ENCODE measurements around the gene RNF20.

RNF20 gene

DNA sequence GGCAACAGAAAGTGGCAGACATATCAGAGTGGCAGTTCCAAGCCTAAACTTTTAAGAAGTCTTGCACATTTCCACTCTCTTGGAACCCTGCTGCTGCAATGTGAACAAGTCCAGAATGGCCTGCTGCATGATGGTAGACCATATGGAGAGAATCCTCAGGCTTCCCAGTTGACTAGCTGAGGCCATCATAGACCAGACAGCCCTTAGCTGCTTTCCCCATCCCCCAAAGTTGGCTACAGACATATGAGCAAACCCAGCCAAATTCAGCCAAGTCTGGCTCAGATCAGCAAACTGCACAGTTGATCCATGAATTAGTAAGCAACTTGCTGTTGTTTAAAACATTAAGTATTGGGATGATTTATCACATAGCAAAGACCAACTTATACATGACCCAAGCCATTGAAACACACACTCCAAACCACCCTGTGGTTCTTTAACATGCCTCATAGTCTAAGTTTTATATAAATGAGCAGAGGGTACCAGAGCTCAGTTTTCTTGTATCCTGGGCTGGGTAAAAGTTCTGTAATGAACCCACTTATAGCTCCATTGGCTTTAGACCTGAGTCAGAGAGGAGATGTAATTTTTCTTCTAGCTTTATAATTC lies 41.2 kb downstream of the RNF20 start:
- Histone ChIP-seq H4K20me1 (ENCODE audit: low read depth, low read length) (no peaks in the 10 kb centered on the region), H3K27me3 (ENCODE audit: low read length) (no peaks in the 10 kb centered on the region), H3K36me3 (ENCODE audit: low read length) (no peaks in the 10 kb centered on the region), H3K9me2 (replicated peaks; ENCODE audit: insufficient read depth, low read length) (no peaks in the 10 kb centered on the region), H3F3A (ENCODE audit: insufficient read depth) (no peaks in the 10 kb centered on the region), H2AFZ (ENCODE audit: low read depth, low read length, severe bottlenecking) (no peak overlapping the region), H3K79me2 (ENCODE audit: insufficient read depth, low read length) (no peaks in the 10 kb centered on the region), H3K9ac (ENCODE audit: low read length) (no peak overlapping the region), H3K9me3 (ENCODE audit: insufficient read depth, low read length) (no peaks in the 10 kb centered on the region), H3K4me2 (ENCODE audit: low read depth, low read length, poor library complexity, severe bottlenecking) (no peak overlapping the region), H3K4me3 (ENCODE audit: insufficient read depth, low read length, poor library complexity, severe bottlenecking) (no peak overlapping the region), H3K27ac (ENCODE audit: low read depth, low read length) (no peak overlapping the region)
- TF ChIP-seq, protein P1, sequence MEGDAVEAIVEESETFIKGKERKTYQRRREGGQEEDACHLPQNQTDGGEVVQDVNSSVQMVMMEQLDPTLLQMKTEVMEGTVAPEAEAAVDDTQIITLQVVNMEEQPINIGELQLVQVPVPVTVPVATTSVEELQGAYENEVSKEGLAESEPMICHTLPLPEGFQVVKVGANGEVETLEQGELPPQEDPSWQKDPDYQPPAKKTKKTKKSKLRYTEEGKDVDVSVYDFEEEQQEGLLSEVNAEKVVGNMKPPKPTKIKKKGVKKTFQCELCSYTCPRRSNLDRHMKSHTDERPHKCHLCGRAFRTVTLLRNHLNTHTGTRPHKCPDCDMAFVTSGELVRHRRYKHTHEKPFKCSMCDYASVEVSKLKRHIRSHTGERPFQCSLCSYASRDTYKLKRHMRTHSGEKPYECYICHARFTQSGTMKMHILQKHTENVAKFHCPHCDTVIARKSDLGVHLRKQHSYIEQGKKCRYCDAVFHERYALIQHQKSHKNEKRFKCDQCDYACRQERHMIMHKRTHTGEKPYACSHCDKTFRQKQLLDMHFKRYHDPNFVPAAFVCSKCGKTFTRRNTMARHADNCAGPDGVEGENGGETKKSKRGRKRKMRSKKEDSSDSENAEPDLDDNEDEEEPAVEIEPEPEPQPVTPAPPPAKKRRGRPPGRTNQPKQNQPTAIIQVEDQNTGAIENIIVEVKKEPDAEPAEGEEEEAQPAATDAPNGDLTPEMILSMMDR (IDR thresholded peaks at IDR 0.05; ENCODE audit: insufficient read depth, low read length, poor library complexity, severe bottlenecking) = no peak
- no peak for TF ChIP-seq EZH2phosphoT487 (conservative IDR thresholded peaks at IDR 0.05; ENCODE audit: low read length)

DNA sequence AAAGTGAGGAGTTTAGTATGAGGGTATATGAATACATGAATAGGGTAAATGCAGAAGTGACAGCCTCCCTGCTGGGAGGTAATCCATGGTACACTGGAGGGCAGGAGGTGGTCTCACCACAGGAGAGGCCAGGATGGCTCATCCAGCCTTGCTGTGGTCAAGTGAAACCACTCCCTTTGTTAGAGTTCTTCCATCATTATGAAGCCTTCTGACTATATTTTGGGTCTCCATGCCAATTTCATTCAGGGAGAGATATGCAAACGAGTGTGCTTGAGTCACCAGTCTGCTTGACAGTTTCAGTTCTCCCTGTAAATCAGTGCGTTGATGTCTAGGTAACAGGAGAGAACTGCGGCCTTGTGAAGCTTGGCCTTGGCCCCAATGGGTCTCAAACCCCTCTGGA lies 44.7 kb downstream of the RNF20 start:
- H3K9me3 ChIP-seq (ENCODE audit: insufficient read depth, low read length) = no peaks in the 10 kb centered on the region
- no peaks in the 10 kb centered on the region for H3K9me2 ChIP-seq (replicated peaks; ENCODE audit: insufficient read depth, low read length)
- H4K20me1 ChIP-seq (ENCODE audit: low read depth, low read length) = no peaks in the 10 kb centered on the region
- H2AFZ ChIP-seq (ENCODE audit: low read depth, low read length, severe bottlenecking) = no peak overlapping the region
- H3F3A ChIP-seq (ENCODE audit: insufficient read depth) = no peaks in the 10 kb centered on the region
- no peak overlapping the region for H3K27ac ChIP-seq (ENCODE audit: low read depth, low read length)
- no peak overlapping the region for H3K9ac ChIP-seq (ENCODE audit: low read length)
- H3K4me3 ChIP-seq (ENCODE audit: insufficient read depth, low read length, poor library complexity, severe bottlenecking) = no peak overlapping the region
- no peaks in the 10 kb centered on the region for H3K27me3 ChIP-seq (ENCODE audit: low read length)
- no peak for TF ChIP-seq EZH2phosphoT487 (conservative IDR thresholded peaks at IDR 0.05; ENCODE audit: low read length)
- TF ChIP-seq, protein P1 (IDR thresholded peaks at IDR 0.05; ENCODE audit: insufficient read depth, low read length, poor library complexity, severe bottlenecking) = no peak
- no peaks in the 10 kb centered on the region for H3K79me2 ChIP-seq (ENCODE audit: insufficient read depth, low read length)
- no peak overlapping the region for H3K4me2 ChIP-seq (ENCODE audit: low read depth, low read length, poor library complexity, severe bottlenecking)
- H3K36me3 ChIP-seq (ENCODE audit: low read length) = no peaks in the 10 kb centered on the region

GRCh38 chr9:101579711-101580545 lies 46.3 kb downstream of the RNF20 start:
- H3K9ac ChIP-seq (ENCODE audit: low read length) = no peak overlapping the region
- H3K4me3 ChIP-seq (ENCODE audit: insufficient read depth, low read length, poor library complexity, severe bottlenecking) = no peak overlapping the region
- H3K36me3 ChIP-seq (ENCODE audit: low read length) = no peaks in the 10 kb centered on the region
- H2AFZ ChIP-seq (ENCODE audit: low read depth, low read length, severe bottlenecking) = no peak overlapping the region
- H3K9me3 ChIP-seq (ENCODE audit: insufficient read depth, low read length) = no peaks in the 10 kb centered on the region
- H3K27ac ChIP-seq (ENCODE audit: low read depth, low read length) = no peak overlapping the region
- no peaks in the 10 kb centered on the region for H4K20me1 ChIP-seq (ENCODE audit: low read depth, low read length)
- no peaks in the 10 kb centered on the region for H3K79me2 ChIP-seq (ENCODE audit: insufficient read depth, low read length)
- H3K9me2 ChIP-seq (replicated peaks; ENCODE audit: insufficient read depth, low read length) = no peaks in the 10 kb centered on the region
- no peak overlapping the region for H3K4me2 ChIP-seq (ENCODE audit: low read depth, low read length, poor library complexity, severe bottlenecking)
- H3F3A ChIP-seq (ENCODE audit: insufficient read depth) = no peaks in the 10 kb centered on the region
- H3K27me3 ChIP-seq (ENCODE audit: low read length) = no peaks in the 10 kb centered on the region
- TF ChIP-seq, protein P1 (IDR thresholded peaks at IDR 0.05; ENCODE audit: insufficient read depth, low read length, poor library complexity, severe bottlenecking) = no peak
- TF ChIP-seq EZH2phosphoT487 (conservative IDR thresholded peaks at IDR 0.05; ENCODE audit: low read length) = no peak

All from SU-DHL-6 (cell line).